Subcutaneous abdominal adipose tissue (tissue), 5 donors: ENCODE data around the gene DIO3.

Source experiments
- H3K27ac ChIP-seq: one replicate; pipeline ENCODE4 v1.7.0; 2013; ENCODE audit warnings: low read depth, mild to moderate bottlenecking, inconsistent platforms, low read length, moderate library complexity
- H3K27me3 ChIP-seq, 5 donors: one replicate each; pipeline ENCODE4 v1.7.0; 2013; ENCODE audit warnings: low read length in 5 of 5, inconsistent platforms in 1 of 5; ENCODE audit not compliant: control insufficient read depth in 5 of 5, insufficient read depth in 4 of 5
- H3K36me3 ChIP-seq, 5 donors: one replicate each; pipeline ENCODE4 v1.7.0; 2013; ENCODE audit warnings: low read length in 5 of 5; ENCODE audit not compliant: control insufficient read depth in 5 of 5, insufficient read depth in 5 of 5
- H3K4me1 ChIP-seq, 5 donors: one replicate each; pipeline ENCODE4 v1.7.0; 2013; ENCODE audit warnings: low read length in 5 of 5, mild to moderate bottlenecking in 3 of 5, moderate library complexity in 1 of 5; ENCODE audit not compliant: control insufficient read depth in 5 of 5, insufficient read depth in 5 of 5
- H3K4me3 ChIP-seq, 5 donors: one replicate each; pipeline ENCODE4 v1.7.0; 2013; ENCODE audit warnings: low read length in 5 of 5, low read depth in 1 of 5
- H3K9ac ChIP-seq, 5 donors: one replicate each; pipeline ENCODE4 v1.7.0; 2013; ENCODE audit warnings: low read length in 5 of 5, mild to moderate bottlenecking in 4 of 5, moderate library complexity in 3 of 5
- H3K9me3 ChIP-seq, 5 donors: one replicate each; pipeline ENCODE4 v1.7.0; 2013; ENCODE audit warnings: low read length in 5 of 5; ENCODE audit not compliant: control insufficient read depth in 5 of 5
- donor health status: healthy.
- donor health status: healthy.
- donor health status: healthy.
- donor health status: healthy.
- donor health status: healthy.

DIO3 gene

DNA sequence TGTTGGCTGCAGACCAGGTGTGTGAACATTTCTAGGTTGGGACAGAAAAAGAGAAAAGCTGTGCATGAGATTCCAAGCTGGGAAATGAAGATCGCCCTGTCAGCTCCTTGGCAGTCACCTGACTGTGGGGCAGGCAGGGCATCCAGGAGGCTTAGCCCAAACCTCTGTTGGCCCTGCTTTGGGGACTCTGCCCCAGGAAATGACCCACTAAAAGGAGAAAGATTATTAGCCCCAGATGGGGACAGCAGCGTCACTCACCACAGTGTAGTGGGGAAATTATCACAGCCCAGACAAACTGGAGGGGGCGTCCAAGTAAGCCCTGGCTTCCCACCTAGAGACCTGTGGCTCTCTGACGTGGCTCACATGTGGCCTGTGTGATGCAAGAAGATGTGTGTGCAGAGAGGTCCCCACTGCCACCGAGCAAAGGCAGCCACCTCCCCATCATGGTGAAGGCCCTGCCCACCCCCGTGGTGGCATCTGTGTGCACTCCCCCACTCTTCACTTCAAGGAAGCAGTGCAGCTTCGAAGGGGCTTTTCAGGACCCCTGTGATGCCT lies 39.1 kb downstream of the DIO3 start:
- H3K4me3 ChIP-seq = no peak overlapping the region
- H3K9me3 ChIP-seq = peaks cover 0 to 4% (median 0%) of the 10 kb centered on the region in 5 donors
- H3K27ac ChIP-seq = no peak overlapping the region
- H3K9ac ChIP-seq = no peak overlapping the region
- H3K27me3 ChIP-seq = peaks cover 0 to 12% (median 8%) of the 10 kb centered on the region in 5 donors
- no peaks in the 10 kb centered on the region for H3K36me3 ChIP-seq
- H3K4me1 ChIP-seq = peaks cover 0 to 10% (median 6%) of the 10 kb centered on the region in 5 donors

DNA sequence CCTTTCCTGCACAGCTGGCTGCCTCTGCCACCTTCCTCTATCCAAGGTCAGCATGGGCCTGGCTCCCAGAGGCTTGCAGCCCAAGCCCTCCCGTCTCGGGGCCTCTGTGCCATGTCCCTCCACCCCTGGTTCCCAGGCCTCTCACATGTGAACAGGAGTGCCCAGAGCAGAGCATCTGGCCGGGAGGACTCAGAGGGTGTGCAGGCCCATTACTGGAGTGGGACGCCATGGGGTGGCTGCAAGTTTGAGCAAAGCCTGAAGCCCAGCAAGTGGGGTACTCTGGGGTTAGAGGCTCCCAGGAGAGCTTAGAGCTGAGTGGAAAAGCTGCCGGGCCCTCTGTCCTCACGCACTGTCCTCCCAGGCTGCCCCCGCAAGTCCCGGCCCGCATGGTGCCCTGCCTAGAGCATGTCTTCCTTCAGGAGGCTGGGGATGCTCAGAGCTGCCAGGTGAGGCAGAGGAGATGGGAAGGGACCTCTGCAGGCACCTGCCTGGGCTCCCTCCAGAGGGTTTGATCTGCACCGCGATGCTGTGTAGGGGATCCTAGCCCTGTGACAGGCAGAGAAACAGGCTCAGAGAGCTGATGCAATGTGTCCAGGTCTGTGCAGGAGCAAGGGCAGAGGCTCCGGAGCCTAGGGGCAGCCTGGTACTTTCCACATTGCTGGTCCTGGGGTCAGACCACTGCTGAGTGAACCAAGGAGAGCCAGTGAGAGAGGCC lies 39.8 kb downstream of the DIO3 start:
- peaks cover 0 to 10% (median 6%) of the 10 kb centered on the region in 5 donors for H3K4me1 ChIP-seq

DNA sequence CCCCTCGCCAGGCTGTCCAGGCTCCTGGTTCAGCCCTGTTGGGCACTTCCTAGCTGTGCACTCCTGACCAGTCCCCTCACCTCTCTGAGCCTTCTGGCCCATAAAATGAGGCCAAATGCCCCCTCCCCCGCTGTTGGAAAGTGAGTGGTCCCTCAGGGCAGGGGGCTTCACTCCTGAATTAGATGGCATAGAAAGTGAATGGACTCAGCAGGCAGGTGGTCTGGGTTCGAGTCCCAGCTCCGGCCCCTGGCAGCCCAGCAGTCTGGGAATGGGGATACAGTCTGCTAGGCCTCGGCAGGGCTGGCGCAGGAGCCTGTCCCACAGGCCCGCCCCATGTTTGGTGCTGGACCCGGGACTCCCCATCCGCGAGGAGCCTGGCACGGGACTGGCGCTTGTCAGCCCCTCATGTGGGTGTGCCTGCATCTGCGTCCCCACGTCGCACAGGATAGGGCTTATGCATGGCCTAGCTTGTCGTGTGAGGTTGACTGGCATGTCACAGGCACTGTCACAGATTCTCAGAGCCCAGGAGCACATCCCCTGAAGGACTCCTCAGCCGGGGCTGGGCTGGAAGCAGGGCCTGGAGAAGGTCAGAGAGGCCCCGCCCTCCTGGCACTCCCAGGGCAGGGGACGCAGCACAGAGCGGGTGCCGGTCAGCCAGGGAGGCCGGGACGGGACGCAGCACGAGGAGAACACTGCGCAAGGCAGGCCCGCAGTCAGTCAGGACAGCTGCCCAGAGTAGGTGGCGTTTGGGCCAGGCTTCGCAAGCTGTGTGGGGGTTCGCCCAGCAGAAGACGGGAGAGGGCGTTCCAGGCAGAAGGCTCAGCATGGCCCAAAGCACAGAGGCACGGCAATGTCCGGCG lies 40.5 kb downstream of the DIO3 start:
- peaks cover 0 to 4% (median 0%) of the 10 kb centered on the region in 5 donors for H3K9me3 ChIP-seq
- H3K4me1 ChIP-seq = peaks cover 0 to 3% (median under 1%) of the 10 kb centered on the region in 5 donors
- H3K27me3 ChIP-seq = peaks cover 0 to 13% (median 9%) of the 10 kb centered on the region in 5 donors
- no peak overlapping the region for H3K9ac ChIP-seq
- H3K4me3 ChIP-seq = no peak overlapping the region
- H3K36me3 ChIP-seq = no peaks in the 10 kb centered on the region
- H3K27ac ChIP-seq = no peak overlapping the region

More for the DNA sequence above, 39.8 kb downstream of the DIO3 start:
- peaks cover 0 to 13% (median 9%) of the 10 kb centered on the region in 5 donors for H3K27me3 ChIP-seq
- no peak overlapping the region for H3K4me3 ChIP-seq
- peaks cover 0 to 4% (median 0%) of the 10 kb centered on the region in 5 donors for H3K9me3 ChIP-seq
- H3K36me3 ChIP-seq = no peaks in the 10 kb centered on the region
- H3K27ac ChIP-seq = no peak overlapping the region
- no peak overlapping the region for H3K9ac ChIP-seq

DNA sequence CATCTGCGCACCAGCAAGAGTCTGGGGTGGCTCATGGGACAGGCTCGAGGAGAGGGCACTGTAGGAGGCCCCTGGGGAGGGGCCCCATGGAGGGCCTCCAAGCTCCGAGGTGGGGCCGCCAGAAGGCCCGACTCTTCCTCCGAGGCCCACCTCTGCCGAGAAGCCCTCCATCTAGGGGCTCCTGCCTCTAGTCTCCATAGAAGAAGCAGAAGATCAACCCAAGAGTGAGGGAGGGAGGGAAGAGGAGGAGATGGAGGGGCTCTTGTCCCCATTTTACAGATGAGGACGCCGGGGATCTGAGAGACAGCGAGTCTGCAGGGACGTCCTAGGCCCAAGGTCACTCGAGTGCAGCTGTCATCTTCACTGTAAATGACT lies 41.2 kb downstream of the DIO3 start:
- peaks cover 0 to 13% (median 9%) of the 10 kb centered on the region in 5 donors for H3K27me3 ChIP-seq
- peaks cover 0 to 4% (median 0%) of the 10 kb centered on the region in 5 donors for H3K9me3 ChIP-seq
- no peak overlapping the region for H3K27ac ChIP-seq
- no peak overlapping the region for H3K9ac ChIP-seq
- H3K4me3 ChIP-seq = no peak overlapping the region
- no peaks in the 10 kb centered on the region for H3K4me1 ChIP-seq
- H3K36me3 ChIP-seq = no peaks in the 10 kb centered on the region

DNA sequence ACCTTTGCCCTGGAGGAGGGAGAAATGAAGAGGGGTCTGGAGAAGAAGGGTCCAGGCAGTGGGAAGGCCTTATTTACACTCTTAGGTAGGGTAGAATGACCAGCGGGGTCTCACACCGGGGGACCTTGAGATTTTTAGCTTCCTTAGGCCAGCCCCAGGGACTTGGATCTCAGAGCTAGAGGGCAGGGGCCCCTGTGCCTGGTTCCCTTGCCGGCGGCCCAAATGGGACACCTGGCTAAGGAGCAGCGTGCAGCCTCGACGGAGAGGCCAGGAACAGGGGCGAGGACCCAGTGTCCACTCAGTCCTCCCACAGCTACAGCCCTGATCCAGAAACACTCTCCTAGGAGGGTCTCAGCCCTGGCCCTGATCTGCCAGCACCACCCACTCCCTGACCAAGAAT lies 41.8 kb downstream of the DIO3 start:
- H3K9ac ChIP-seq = no peak overlapping the region
- H3K4me3 ChIP-seq = no peak overlapping the region
- H3K4me1 ChIP-seq = no peaks in the 10 kb centered on the region
- no peaks in the 10 kb centered on the region for H3K36me3 ChIP-seq
- no peak overlapping the region for H3K27ac ChIP-seq
- H3K9me3 ChIP-seq = peaks cover 0 to 4% (median 0%) of the 10 kb centered on the region in 5 donors
- H3K27me3 ChIP-seq = peaks cover 0 to 13% (median 9%) of the 10 kb centered on the region in 5 donors

DNA sequence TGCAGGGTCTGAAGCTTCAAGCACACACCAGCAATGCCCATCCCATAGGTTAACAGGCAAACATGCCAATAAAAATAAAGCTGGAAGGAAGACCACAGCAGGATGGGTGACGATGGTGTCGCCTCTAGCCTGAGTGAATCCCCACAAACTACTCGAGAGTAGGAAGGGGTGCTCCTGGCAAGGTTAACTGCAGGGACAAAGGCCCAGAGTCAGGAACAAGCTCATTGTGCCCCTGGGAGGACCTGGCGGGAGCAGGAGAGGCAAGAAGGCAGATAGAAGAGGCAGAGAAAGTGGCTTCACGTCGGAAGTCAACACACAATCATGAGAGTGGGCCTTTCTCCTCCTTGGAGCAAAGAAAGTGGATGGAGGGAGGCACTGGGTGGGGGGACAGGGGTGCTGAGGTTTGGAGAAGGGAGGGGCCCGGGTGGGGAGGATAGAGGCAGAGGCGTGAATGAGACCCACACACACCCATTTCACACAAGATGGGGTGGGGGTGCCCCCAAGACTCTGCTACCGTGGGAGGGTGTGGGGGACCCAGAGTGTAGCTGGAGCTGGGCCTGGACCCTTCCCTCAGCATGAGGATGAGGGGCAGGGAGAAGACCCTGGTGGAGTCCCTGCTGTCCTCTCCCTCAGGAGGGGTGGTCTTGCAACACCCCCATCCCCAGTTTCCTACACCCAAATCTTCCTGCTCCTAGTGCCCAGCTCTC lies 43.1 kb downstream of the DIO3 start:
- no peak overlapping the region for H3K27ac ChIP-seq
- no peaks in the 10 kb centered on the region for H3K36me3 ChIP-seq
- H3K27me3 ChIP-seq = peaks cover 2 to 13% (median 9%) of the 10 kb centered on the region in 5 donors
- H3K4me3 ChIP-seq = no peak overlapping the region
- H3K9ac ChIP-seq = no peak overlapping the region
- H3K9me3 ChIP-seq = no peaks in the 10 kb centered on the region
- H3K4me1 ChIP-seq = no peaks in the 10 kb centered on the region

DNA sequence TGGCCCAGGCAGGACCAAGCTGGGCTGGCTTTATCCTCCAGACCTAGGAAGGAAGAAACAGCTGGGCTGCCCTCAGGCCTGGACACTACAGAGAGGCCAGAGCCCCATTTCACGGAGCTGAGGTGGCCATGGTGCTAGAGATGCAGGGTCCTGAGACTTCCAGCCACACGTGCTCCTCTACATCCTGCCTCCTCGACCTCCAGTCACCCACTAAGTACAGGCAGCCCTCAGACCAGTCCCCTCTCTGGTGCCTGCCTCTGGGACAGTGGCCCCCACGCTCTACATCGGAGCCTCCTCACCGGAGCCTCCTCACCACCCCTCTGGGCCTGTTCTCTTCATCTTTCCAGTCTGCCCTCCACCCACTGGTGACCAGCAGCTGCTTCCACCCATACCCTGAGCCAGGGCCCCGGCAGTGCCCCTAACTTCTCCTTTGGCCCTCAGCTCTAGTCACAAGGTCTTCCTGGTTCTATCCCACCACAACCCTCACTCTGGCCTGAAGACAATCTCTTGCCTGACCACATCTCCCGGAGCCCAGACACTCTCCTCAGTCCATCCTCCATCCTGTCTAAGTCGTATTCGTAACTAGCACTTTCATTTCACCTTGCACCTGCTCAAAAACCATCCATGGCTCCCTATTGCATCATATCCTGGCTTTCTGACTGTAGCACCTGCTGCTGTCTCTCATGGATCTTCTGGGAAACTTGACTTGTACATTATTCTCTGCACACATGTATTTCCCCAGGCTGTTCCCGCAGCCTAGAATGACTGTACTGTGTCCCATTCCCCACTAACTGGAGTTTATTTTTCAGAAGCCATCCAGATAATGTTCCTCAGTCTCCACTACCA lies 43.9 kb downstream of the DIO3 start:
- H3K27ac ChIP-seq = no peak overlapping the region
- H3K27me3 ChIP-seq = peaks cover 2 to 13% (median 9%) of the 10 kb centered on the region in 5 donors
- no peak overlapping the region for H3K4me3 ChIP-seq
- no peaks in the 10 kb centered on the region for H3K36me3 ChIP-seq
- H3K9ac ChIP-seq = no peak overlapping the region
- no peaks in the 10 kb centered on the region for H3K9me3 ChIP-seq
- H3K4me1 ChIP-seq = no peaks in the 10 kb centered on the region

DNA sequence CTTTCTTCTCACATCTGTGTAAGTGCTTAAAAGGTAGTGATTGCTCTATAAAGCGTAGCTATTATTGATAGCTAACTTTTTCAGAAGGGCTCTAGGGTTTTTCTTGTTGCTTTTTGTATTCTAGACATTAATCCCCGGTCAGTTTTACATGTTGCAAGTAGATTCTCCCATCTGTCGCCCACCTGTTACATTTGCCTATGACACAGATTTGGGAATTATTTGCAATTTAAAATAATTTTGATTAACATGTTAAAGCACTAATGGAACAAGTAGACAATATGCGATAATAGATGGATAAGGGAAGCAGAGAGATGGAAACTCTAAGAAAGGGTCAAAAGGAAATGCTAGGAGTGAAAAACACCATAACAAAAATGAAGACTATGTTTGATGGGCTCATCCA lies 44.5 kb downstream of the DIO3 start:
- Histone ChIP-seq H3K9me3 (no peaks in the 10 kb centered on the region), H3K4me1 (no peaks in the 10 kb centered on the region), H3K4me3 (no peak overlapping the region), H3K27me3 (peaks cover 2 to 12% (median 8%) of the 10 kb centered on the region in 5 donors), H3K27ac (no peak overlapping the region), H3K9ac (no peak overlapping the region), H3K36me3 (no peaks in the 10 kb centered on the region)
